GM18870 (cell line): ENCODE measurements around the gene SPRY4.
"Not testable (repeated sequence)": the region's sequence is repeated elsewhere in the genome, so short reads cannot be mapped to it uniquely, and the experiment has no call there.

Source experiments
- ATAC-seq: cut with Tn5 transposase; IDR thresholded peaks from one replicate; pipeline ENCODE4 v1.9.1; 2021; ENCODE audit warnings: moderate library complexity; ENCODE audit not compliant: unreplicated experiment

Gene SPRY4

DNA sequence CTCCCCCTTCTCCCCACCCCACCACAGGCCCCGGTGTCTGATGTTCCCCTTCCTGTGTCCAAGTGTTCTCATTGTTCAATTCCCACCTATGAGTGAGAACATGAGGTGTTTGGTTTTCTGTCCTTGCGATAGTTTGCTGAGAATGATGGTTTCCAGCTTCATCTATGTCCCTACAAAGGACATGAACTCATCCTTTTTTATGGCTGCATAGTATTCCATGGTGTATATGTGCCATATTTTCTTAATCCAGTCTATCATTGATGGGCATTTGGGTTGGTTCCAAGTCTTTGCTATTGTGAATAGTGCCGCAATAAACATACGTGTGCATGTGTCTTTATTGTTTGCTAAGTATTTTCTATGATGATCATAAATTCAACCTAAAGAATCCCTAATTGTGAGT lies 60.7 kb downstream of the SPRY4 start:
- not testable (repeated sequence) for ATAC-seq

DNA sequence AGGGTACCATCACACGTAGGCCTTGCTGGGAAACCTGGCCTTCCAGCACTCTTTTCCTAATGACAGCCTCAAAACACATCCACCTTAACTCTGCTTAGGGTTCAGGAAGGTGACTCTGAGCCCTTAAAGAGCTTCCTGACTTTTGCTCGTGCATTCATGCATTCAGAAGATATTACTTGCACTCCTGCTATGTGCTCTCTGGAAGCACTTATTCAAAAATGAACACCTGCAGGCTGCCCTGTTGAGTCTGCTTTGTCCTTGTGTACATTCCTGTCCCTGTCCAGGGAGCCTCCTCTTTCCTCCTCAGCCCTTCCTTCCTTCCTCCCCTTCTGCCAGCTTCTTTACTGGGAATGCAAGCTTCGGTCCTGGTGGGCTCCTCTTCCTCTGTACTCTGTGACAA lies 61.5 kb downstream of the SPRY4 start:
- no peak for ATAC-seq

DNA sequence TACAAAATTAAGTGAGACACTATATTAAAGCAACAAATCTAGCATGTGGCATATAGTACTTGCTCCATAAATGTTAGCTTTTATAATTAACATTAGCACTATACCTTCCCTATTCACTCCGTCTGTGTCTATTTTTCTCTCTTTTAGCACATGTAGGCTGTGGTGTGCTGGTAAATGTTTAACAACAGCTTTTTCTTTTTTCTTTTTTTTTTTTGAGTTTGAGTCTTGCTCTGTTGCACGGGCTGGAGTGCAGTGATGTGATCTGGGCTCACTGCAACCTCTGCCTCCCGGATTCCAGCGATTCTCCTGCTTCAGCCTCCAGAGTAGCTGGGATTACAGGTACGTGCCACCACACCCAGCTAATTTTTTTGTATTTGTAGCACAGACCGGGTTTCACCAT lies 62.1 kb downstream of the SPRY4 start:
- no peak for ATAC-seq
